GM18499 (cell line): ENCODE measurements around the gene ESPNL.

Source experiments
- ATAC-seq: cut with Tn5 transposase; IDR thresholded peaks from one replicate; pipeline ENCODE4 v1.9.1; 2021; ENCODE audit warnings: moderate number of reproducible peaks; ENCODE audit not compliant: insufficient read depth, unreplicated experiment

Gene ESPNL

DNA sequence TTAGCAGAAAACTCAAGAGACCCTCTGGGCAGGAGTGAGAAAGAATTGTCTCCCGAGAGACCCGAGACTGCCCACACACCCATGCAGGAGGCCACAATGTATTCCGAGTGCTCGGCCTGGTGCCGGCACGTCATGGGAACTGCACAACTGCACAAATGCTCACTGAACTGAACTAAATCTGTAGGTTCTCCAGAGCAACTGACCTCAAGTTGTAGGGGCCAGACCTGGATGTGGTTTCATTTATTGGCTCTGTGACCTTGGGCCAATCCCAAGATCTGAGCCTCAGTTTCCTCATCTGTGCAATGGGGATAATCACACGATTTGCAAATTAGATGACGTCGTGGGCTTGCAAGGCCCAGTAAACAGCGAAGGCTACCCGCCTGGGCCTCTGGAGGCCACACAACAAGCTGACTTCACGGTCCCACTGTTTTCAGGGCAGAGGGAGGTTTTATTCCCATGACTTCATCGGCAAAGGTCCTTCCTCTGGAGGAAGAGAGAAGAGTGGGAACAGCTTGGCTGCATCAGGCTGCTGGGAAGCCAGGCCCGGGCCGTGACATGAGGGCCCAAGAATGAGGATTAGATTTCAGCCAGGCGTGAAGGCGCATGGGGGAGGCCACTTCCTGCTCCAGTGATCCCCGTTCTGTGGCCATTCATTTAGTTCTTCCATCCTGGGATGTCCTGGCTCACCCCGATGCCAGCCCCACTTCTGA, 55.1 kb downstream of the ESPNL start:
- no peak for ATAC-seq

DNA sequence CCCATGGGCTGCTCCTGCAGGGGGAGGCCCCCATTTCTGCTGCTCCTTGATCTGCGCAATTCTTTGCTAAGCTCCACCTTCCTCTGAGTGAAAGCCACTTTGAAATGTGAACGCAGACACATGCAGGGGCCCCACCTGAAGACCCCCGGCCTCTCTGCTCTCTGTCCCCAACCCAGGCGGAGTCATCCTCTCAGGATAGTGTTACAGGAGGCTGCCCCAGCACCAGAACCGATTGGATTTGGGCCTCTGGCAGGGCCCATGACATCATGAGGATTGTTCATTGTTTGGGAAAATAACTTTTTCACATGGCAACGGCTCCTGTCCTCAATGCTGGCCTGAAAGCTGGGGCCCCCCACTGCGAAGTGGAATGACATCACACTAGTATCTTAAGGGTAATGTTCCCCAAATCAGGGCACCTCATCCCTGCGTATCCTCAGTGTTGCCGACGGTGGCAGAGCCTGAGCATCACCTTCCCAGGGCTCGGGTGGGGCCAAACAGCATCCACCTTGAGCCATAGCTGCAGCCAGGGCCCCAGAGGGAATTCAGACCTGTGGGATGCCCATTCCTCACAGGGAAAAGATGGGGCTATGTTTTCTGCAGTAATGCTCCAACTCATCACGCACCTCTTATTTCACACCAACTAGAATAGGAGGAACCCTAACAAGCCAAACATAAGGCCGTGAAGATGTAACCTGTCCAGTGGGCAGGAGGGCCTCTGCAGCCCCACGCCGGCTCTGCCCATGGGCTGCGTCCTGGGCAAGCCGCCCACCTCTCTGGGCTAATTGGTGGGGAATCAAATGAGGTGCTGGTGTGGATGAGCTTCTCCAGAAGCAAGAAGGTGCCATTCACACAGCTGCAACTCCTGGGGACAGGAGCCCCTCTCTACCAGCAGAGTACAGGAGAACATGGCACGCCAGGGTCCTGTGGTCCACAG, 55.9 kb downstream of the ESPNL start:
- no peak for ATAC-seq

- no peak for ATAC-seq
These were observed 57.4 kb downstream of the ESPNL start for GRCh38 chr2:238157506-238158017.

GRCh38 chr2:238158018-238158508, 57.9 kb downstream of the ESPNL start:
- ATAC-seq, result no peak

DNA sequence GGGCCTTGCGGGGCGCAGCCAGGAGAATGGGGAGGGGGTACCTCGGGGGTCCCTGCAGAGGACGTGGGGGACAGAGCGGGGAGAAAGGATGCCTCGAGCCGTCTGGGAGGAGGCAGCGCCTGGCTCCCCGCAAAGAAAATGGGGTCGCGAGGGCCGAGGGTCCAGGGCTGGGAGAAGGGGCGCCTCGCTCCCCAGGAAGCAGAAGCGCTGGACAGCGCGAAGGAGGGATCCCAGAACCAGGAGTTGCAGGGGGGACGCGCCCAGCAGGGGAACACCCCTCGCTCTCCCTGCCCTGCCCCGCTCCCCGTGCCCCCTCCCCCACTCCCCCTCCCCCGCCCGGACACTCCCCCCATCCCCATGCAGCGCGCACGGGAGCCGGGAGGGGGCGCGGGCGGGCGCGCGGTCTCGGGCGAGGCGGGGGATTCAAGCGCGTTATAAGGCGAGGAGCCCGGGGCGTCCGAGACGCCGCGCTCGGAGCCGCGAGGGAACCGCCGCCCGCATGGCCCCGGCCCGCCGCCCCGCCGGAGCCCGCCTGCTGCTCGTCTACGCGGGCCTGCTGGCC, 58.5 kb downstream of the ESPNL start, which contains the start of gene ERFE:
TSS of gene ERFE (plus strand) at position 462 of the 562 bp plus-strand sequence. CDS start at position 500, 38 bp downstream.
- no peak for ATAC-seq

DNA sequence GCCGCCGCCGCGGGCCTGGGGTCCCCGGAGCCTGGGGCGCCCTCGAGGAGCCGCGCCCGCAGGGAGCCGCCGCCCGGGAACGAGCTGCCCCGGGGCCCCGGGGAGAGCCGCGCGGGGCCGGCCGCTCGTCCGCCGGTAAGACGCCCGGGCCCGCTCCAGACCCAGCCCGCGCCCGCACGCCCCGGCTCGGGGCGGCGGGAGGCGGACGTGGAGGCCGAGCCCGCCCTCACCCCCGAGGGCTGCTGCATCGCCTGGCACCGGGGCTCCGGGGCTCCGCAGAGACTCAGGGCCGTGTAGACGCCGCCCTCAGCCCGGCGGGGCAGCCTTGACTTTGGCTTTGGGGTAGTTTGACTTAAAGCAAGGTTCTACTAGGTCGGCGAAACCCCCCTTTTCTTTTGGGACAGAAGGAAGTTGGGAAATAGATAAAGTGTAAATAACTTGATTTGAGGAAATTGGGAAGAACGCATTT, 59.0 kb downstream of the ESPNL start:
- ATAC-seq, result no peak

DNA sequence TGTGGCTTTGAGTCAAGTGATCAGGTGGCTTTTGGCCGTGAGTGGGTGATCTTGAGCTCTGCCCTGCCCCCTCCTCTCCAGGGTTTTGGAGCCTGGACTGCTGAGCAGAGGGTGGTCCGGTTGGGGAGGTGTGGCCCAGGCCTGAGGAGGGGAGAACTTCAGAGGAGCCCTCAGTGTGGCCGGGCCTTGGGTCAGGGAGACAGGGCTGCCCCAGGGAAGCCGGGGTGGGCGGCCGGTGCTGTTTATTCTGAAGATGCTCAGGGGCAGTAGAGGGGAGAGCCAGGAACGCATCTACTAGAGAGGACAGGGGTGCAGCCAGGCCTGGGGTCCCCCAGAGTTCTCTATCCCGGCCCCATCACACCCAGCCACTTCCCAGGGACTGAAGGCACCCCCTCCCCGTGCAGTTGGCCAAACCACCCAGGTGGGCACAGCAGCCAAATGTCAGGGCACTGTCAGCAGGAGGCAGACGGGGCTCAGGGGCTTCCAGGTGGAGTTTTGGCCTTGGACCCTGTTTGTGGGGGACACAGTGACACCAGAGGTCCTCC, 59.6 kb downstream of the ESPNL start:
- no peak for ATAC-seq

DNA sequence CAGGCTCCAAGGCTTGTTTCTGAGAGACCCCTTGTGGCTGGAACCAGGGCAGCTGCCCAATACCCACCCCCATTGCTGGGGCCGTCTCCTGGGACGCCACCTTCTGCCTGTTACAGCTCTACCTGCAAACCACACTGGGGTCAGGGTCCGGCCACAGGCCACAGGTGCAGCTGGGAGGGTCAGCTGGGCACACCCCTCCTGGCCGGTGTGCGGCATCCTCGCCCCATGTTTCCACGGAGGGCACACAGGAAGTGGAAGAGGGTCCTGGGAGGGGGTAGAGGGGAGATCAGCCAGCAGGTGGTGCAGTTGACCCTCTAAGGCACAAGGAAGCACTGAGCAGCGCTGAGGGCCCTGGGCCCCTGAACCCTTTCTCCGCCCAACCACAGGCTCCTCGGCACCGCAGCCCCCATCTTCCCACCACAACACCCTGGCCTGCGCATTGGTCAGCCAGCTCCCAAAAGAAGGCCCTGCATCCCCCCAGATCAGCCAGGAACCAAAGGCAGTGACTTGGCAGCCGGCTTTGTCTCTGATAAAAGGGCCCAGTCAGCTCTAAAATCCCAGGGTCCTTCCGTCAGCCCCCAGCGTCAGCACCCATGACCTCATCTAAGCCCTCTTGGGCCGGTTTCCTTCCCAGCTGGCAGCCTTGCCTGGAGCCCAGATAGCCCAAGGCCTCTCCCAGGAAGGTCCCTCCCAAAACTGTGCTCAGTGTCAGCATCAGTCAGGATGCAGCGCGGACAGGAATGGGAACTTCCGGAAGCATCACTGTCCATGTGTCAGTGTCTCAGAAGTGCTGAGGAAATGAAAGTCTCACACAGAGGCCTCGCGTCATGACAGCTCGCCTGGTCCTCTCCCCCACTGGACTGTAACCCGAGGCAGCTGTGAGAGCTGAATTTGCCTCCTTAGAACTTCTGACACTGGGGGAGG, 60.3 kb downstream of the ESPNL start:
- no peak for ATAC-seq

DNA sequence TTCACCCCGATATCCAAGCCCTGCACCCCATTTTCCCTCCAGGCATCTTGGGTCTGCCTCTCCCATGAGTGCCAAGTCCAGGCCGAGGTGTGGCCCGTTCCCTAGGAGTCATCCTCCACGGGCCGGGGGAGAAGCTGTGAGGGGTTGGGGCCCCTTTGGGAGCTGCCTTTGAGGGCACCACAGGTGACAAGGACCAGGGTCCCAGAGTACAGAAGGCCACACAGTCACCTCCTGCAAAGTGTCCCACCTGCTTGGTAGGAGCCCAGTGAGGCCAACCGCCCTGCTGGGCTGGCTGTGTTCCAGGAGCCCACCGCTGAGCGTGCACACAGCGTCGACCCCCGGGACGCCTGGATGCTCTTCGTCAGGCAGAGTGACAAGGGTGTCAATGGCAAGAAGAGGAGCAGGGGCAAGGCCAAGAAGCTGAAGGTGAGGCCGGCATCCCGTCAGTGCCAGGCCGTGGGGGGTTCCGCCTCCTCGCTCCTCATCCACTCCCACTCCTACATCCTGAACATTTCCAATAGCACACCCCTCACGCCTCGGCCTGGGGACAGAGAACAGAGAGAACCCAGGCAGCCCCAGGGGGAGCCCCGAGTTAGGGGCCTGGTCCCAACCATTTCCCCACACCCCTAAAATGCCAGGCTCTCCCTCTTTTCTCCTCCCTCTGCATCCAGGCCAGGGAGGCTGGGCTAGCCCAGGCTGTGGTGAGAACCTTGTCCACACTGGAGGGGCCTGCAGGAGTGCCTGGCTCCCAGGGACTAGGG, 61.3 kb downstream of the ESPNL start:
- ATAC-seq, result no peak

GRCh38 chr2:238162251-238162845, 62.2 kb downstream of the ESPNL start:
- no peak for ATAC-seq

GRCh38 chr2:238162846-238163441, 62.8 kb downstream of the ESPNL start:
- ATAC-seq, result no peak

DNA sequence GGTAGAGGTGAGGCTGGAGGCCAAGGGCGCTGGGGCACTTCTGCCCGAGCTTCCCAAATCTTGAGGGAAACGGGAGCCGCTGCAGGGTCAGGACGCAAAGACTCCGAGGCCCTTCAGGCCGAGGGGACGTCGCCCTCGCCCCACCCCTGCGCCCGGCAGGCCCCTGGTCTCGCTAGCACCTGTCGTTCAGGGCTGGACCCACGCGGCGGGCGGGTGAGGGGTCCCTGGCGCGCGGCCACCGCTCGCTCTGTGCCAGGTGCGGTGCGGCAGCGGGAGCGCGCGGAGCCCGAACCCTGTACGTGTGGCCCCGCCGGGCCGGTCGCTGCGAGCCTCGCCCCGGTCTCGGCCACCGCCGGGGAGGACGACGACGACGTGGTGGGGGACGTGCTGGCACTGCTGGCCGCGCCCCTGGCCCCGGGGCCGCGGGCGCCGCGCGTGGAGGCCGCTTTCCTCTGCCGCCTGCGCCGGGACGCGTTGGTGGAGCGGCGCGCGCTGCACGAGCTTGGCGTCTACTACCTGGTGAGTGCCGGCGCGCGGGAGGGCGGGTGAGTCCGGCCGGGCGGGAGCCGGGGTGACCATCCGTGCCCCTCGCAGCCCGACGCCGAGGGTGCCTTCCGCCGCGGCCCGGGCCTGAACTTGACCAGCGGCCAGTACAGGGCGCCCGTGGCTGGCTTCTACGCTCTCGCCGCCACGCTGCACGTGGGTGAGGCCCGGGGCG, 63.5 kb downstream of the ESPNL start:
- no peak for ATAC-seq

GRCh38 chr2:238164906-238165287, 64.8 kb downstream of the ESPNL start:
- no peak for ATAC-seq

GRCh38 chr2:238165288-238165921, 65.3 kb downstream of the ESPNL start:
- no peak for ATAC-seq

- no peak for ATAC-seq
These were observed 66.5 kb downstream of the ESPNL start for GRCh38 chr2:238166391-238167343.

GRCh38 chr2:238167344-238167715, 67.2 kb downstream of the ESPNL start:
- ATAC-seq, result no peak
